Left lung (tissue), 10 donors: ENCODE results near the gene COG4. TPM values are rescaled to one million over a fixed set of nuclear protein-coding genes. Genes with fewer than 3 reads are reported as not detected.

Experiments
- ATAC-seq: fragments of 200-7000 bp; cut with Tn5 transposase; one replicate; pipeline ENCODE4 v1.9.1; 2020; ENCODE audit warnings: moderate library complexity
- DNase-seq, 4 donors: peaks; one replicate each; pipeline ENCODE4 v3.0.0-alpha.2; 2013 to 2020
- H3K27ac ChIP-seq, 2 donors: fragments of 200-600 bp; sonication (generic) in 1 of 2; one replicate each; pipeline versions ENCODE4 v1.5.0 to v1.8.0; 2020 to 2021
- H3K27me3 ChIP-seq, 2 donors: fragments of 200-600 bp; sonication (generic) in 1 of 2; one replicate each; pipeline versions ENCODE4 v1.5.0 to v1.8.0; 2020 to 2021
- H3K36me3 ChIP-seq, 2 donors: fragments of 200-600 bp; sonication (generic) in 1 of 2; one replicate each; pipeline versions ENCODE4 v1.5.0 to v1.8.0; 2020 to 2021
- H3K4me1 ChIP-seq, 2 donors: fragments of 200-600 bp; one replicate each; pipeline ENCODE4 v1.8.0; 2021
- H3K4me3 ChIP-seq, 2 donors: fragments of 200-600 bp; sonication (generic) in 1 of 2; one replicate each; pipeline versions ENCODE4 v1.5.0 to v1.8.0; 2020 to 2021; ENCODE audit warnings: mild to moderate bottlenecking in 1 of 2
- H3K9me3 ChIP-seq, 2 donors: fragments of 200-600 bp; sonication (generic) in 1 of 2; one replicate each; pipeline versions ENCODE4 v1.5.0 to v1.8.0; 2020 to 2021
- CTCF ChIP-seq, 2 donors: fragments of 200-600 bp; sonication (generic) in 1 of 2; IDR thresholded peaks; one replicate each; pipeline versions ENCODE4 v1.5.0 to v1.8.0; 2021; ENCODE audit warnings: antibody characterized with exemption in 2 of 2
- intact Hi-C, 2 donors: fragments of 100-400 bp; cut with DNase I; formaldehyde crosslinking; loops; one replicate each; pipeline versions ENCODE4 v1.11.2 to v1.14.2; 2022
- polyA plus RNA-seq, 6 donors: library from polyadenylated mRNA; unstranded; fragments of 120-200 nt; gene quantifications; one replicate each; pipeline ENCODE4 v1.2.1, GENCODE V29; 2013; ENCODE audit not compliant: insufficient read length in 6 of 6
- total RNA-seq, 2 donors: library from RNA; stranded (reverse); fragmentation: NEBNext Ultra II Directional; extraction: Animal tissue kit (Norgen Biotek cat#: 25700); gene quantifications; one replicate each; pipeline ENCODE4 v1.2.1, GENCODE V29; 2021
- donor health status: DM: no; HTN: yes; CAD: no.
- donor health status: DM: no; HTN: no; CAD: no.

The COG4 gene
- total and polyA plus RNA-seq, 8 donors, result 56.0 to 66.7 (median 59.1) TPM

GRCh38 chr16:70561623-70562022 is 38.3 kb upstream of the COG4 start:
- Histone ChIP-seq H3K9me3 (no peaks in the 10 kb centered on the region), H3K27ac (peak overlapping the region in 1 of 2 donors; percentile 28), H3K36me3 (peaks cover 30 to 100% of the 10 kb centered on the region in 2 donors), H3K27me3 (no peaks in the 10 kb centered on the region), H3K4me3 (no peak overlapping the region), H3K4me1 (no peaks in the 10 kb centered on the region)
- ATAC-seq (peak; percentile 93), DNase-seq (peak in 1 of 4 donors; percentile 63)
- intact Hi-C loops, result no loop called here
- no peak for TF ChIP-seq CTCF (IDR thresholded peaks at IDR 0.05)

- Histone ChIP-seq H3K36me3 (peaks cover 18 to 100% of the 10 kb centered on the region in 2 donors), H3K4me3 (no peak overlapping the region), H3K27me3 (no peaks in the 10 kb centered on the region), H3K9me3 (no peaks in the 10 kb centered on the region), H3K27ac (no peak overlapping the region), H3K4me1 (peaks cover 2 to 5% of the 10 kb centered on the region in 2 donors)
- no peak for TF ChIP-seq CTCF (IDR thresholded peaks at IDR 0.05)
- intact Hi-C loops, result no loop called here
- DNase-seq (no peak), ATAC-seq (no peak)
These were observed 32.7 kb upstream of the COG4 start for GRCh38 chr16:70556063-70556462.

- Histone ChIP-seq H3K36me3 (peaks cover 15 to 100% of the 10 kb centered on the region in 2 donors), H3K4me1 (peaks cover 2 to 5% of the 10 kb centered on the region in 2 donors), H3K4me3 (no peak overlapping the region), H3K9me3 (no peaks in the 10 kb centered on the region), H3K27ac (no peak overlapping the region), H3K27me3 (no peaks in the 10 kb centered on the region)
- intact Hi-C loops, result no loop called here
- no peak for TF ChIP-seq CTCF (IDR thresholded peaks at IDR 0.05)
- DNase-seq (no peak), ATAC-seq (peak; percentile 34)
These were observed 30.3 kb upstream of the COG4 start for GRCh38 chr16:70553645-70554044.

- intact Hi-C loops, result no loop called here
- H3K27ac ChIP-seq, result no peak overlapping the region
- H3K4me3 ChIP-seq, result no peak overlapping the region
- no peak for TF ChIP-seq CTCF (IDR thresholded peaks at IDR 0.05)
- H3K36me3 ChIP-seq, result peaks cover 15 to 100% of the 10 kb centered on the region in 2 donors
- no peaks in the 10 kb centered on the region for H3K27me3 ChIP-seq
- ATAC-seq (no peak), DNase-seq (no peak)
- H3K4me1 ChIP-seq, result peaks cover 2 to 5% of the 10 kb centered on the region in 2 donors
- no peaks in the 10 kb centered on the region for H3K9me3 ChIP-seq
These were observed 29.3 kb upstream of the COG4 start for GRCh38 chr16:70552675-70553074.

GRCh38 chr16:70551788-70552187 is 28.4 kb upstream of the COG4 start:
- Histone ChIP-seq H3K4me1 (peaks cover 2 to 5% of the 10 kb centered on the region in 2 donors), H3K36me3 (peaks cover 10 to 100% of the 10 kb centered on the region in 2 donors), H3K27ac (no peak overlapping the region), H3K4me3 (no peak overlapping the region), H3K27me3 (no peaks in the 10 kb centered on the region), H3K9me3 (no peaks in the 10 kb centered on the region)
- intact Hi-C loops, result no loop called here
- no peak for ATAC-seq
- TF ChIP-seq CTCF (IDR thresholded peaks at IDR 0.05), result no peak
- no peak for DNase-seq
